HG02678 (cell line): Measurements from ENCODE around the gene NKD2.
"Not testable (repeated sequence)": the region's sequence is repeated elsewhere in the genome, so short reads cannot be mapped to it uniquely, and the experiment has no call there.

ENCODE experiments used
- ATAC-seq: cut with Tn5 transposase; IDR thresholded peaks from one replicate; pipeline ENCODE4 v1.9.1; 2021; ENCODE audit warnings: mild to moderate bottlenecking, moderate library complexity; ENCODE audit not compliant: unreplicated experiment

NKD2 gene

DNA sequence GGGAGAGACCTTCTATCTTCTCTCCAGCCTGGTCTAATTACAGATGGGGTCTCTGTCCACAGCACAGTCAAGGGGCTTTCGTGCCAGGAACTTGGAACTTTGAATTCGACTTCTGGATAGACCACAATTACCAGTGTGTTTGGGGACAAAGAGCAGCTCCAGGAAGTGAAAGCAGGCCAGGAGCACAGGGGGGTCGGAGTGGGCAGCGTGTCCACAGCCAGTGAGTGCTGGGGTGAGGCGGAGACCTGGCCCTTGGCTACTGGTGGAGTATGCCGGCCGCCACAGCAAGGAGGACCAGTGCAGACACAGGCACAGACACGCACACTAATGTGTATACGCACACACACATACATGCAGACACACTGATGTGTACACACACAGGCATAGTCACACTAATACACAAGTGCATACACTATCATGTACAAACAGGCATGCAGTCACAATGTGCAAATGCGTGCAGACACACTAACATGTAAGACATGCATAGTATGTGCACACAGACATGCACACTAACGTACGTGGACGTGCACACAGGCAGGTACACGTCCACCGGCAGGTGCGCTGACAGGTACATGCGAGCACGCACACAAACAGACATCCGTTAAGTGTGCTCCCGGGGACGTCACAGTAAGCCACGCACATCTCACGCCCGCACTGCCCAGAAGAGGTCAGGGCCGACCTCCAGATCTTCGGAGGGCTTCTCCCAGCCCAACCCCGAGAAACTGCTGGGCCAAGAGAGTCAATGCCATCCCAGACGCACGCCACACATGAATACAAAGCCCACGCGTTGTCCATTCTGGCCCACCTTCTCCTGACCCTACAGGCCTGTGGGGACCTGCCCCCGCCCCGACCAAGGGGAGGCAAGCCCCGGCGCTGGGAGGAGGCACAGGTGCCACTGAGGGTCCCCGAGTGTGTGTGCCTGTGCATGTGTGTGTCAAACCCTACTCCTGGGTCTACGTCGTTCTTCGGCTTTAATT is 46.5 kb downstream of the NKD2 start:
- ATAC-seq = no peak

DNA sequence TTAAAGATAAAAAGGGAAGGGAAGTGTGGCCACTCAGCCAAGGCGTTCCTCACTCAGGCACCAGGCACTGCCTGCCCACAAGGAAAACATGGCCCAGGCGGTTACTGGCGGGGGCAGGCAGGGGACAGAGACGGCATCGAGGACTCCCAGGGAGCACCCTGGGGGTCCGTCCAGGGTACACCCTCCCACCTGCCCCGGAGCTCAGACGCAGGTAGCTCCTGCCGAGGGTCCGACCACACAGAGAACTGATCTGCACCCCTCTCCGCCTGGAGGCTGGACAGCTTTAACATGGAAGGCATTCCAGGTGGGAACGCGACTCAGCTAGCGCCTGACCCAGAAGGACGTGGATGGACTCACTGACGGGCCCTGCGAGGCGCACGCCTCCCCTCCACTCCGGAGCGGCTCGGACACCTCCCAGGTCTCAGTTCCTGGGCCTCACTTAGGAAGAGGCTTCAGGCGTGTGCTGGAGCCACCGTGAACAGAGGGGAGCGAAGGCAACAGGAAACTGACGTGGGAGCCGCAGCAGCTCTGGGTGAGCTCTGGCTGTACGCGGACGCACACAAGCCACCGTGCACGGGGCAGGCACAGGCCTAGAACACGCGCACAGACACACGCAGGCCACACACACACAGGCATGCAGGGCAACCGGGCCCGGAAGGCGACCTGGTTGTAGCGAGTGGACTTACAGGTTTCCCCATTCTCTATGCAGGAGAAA is 47.5 kb downstream of the NKD2 start:
- ATAC-seq = no peak

DNA sequence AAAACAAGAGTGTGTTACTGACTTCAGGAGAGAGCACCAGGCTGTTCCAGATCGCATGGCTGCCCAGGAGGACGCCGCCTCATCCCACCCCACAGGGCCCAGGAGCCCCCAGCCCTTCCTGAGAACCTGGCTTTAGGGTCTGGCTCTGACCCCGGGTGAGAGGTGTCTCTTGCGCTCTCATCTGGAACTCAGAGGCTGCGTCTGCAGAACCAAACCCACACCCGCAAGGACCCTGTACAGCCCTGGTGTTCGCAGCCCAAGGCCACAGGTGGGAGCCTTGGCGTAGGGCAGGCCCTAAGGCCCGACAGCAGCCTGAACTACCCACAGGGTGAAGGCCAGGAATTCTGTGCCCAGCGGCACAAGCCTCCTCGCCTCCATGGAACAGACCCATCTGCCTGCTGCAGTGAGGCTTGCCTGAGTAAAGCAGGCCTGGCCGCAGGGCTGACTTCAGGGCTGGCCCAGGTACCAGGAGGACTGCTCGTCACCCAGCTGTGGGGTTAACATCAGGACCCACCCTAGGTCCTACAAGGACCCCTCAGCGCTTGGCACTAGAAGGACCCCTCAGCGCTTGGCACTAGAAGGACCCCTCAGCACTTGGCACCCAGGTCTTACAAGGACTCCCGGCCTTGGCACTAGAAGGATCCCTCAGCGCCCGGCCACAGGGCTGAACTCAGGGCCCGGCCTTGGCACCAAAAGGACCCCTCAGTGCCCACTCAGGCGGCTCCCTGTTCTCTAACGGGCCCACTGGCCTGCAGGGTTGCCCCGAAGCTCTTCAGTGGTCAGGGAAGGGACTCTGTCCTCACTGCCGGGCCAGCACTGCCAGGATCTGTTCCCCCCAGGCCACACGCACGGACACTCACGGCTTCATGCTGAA is 48.2 kb downstream of the NKD2 start:
- ATAC-seq = no peak

DNA sequence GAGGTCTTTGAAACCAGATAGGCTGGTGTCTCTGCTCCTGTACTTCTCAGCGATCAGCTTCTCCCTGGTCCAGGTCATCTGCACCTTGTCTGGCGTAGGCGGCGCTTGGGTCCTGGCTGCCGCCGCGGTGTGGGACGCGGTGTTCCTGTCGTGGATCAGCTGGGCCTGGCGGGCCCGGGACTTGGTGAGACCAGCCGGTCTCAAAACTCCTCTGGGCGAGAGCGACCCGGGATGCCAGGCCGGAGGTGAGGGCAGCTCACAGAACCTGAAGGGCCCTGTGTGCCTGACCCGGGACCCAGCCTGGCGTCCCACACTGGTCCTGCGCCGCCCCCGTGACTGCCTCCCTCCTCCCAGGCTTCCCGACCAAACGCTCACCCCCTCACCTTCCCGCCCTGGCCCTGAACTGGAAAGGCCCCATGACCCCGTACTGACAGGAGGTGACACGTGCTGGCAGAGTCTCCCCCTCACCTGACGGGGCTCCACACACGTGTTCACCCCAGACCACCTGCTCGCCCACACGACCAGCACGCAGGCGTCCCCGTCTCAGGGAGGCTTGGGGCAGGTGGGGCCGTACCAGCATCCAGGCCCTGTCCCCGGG is 49.0 kb downstream of the NKD2 start:
- ATAC-seq = no peak

DNA sequence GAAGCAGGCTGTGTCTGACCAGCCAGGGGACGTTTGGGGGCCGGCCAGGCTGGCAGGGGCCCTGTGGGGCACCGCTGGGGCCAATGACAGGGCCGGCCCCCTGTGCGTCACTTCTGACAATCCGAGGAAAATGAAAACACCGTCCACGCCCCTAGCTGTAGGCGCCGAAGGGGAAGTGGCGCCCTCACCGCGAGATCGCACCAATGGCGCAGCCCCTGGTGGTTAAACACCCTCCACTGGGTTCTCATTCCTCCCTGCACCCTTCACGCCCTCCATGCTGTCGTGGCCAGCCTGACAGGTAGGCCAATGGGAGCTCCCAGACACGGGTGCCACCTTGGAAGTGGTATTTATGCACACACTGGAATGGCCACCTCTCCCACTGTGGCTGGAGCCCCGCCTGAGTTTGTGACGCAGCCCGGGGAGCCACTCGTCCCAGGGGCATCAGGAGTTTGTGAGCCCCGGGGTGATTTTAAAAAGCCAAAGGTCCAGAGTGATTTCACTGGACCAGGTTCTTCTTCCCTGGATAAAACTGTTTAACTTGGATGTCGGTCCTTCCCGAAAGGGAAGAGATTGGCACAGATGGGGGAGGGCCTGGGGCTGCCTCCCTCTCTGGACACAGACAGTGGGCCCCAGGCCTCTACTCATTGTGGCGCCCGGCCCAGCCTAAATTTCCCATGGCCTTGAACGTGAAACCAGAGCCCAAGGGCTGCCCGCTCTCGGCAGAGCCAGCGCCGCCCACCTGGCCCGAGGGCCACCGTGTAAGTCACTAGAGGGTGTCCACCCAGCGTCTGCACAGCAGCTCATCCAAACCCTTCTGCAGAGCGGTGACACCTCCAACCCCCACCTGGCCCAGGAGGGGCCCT is 49.7 kb downstream of the NKD2 start:
- ATAC-seq = no peak

DNA sequence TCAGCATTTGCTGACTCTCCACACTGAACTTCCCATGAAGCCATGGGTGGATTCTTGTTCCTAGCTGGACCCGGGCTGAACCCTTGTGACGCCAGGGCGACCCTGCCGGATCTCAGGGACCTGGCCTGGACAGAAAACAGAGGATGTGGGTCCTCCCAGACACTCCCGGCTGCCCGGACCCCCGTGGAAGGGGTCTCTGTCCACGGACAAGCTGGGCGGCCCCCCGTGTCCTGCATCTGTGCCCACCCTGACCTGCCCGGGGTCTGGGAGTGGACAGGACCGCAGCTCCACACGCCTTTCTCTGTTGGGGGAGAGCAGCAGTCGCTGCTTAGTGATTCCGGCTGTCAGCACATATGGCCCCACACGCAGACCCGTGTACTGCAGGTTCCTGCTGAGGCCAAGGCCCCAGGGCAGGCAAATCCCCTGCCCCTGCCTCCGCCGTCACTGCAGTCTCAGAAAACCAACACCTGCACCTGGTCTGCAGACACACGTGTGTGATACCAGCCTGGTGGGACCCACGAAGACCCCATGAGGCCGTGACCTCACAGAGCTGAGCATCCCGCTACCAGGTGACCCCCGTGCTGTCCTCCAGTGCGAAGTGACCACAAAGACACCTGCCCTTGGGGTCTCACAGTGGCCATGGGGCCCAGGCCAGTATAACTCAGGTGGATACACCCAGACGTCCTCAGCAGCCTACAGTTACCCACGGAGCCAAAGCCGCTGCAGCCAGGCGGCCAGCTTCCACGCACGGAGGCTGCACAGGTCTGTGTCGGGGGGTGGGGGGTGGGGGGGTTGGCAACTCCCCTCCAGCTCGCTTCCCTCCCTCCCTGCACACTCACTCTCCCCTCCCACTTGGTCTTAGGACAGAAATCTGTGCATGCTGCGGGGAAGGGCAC is 50.6 kb downstream of the NKD2 start:
- no peak for ATAC-seq

DNA sequence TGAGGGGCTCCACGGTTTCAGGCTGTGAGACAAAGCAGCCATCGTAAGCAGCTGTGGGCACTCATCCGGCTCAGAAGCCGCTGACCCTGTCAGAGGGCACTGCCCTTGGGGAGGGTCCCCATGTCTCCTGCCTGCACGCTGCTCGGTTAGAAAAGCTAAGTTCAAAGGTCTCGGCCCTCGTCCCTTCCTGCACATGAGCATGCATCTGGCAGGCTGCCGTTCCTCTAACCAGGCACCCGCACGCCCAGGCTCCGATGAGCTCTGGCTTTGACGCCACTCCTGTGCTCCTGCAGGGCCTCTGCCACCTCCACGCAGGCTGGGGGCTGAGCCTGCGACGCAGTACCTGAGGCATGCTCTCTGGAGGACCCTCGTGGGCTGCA is 51.3 kb downstream of the NKD2 start:
- no peak for ATAC-seq

DNA sequence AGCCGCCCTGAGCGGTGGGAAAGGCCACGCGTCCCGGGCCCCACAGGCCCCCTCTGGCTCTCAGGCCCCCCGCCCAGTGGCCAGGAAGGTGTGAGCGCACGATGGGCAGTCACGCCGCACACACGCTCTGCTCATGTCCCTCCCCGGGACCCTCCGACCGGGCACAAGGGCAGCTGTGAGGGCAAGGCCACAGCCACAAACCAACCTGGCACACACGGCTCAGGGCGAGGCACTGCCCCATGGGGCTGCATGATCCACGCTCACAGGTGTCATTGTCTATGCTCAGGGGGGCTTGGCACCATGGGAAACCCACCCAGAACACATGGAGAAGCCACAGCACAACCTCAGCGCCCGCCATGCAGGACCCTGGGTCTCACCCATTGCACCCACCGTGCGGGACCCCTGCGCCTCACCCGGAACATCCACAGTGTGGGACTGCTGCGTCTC is 52.0 kb downstream of the NKD2 start:
- no peak for ATAC-seq

DNA sequence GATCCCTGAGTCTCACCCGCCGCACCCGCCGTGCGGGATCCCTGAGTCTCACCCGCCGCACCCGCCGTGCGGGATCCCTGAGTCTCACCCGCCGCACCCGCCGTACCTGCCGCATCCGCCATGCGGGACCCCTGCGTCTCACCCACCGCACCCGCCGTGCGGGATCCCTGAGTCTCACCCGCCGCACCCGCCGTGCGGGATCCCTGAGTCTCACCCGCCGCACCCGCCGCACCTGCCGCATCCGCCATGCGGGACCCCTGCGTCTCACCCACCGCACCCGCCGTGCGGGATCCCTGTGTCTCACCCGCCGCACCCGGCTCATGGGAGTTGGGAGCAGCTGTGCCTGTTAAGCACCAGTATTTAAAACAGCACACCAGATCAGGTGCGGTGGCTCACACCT is 52.7 kb downstream of the NKD2 start:
- ATAC-seq = not testable (repeated sequence)

DNA sequence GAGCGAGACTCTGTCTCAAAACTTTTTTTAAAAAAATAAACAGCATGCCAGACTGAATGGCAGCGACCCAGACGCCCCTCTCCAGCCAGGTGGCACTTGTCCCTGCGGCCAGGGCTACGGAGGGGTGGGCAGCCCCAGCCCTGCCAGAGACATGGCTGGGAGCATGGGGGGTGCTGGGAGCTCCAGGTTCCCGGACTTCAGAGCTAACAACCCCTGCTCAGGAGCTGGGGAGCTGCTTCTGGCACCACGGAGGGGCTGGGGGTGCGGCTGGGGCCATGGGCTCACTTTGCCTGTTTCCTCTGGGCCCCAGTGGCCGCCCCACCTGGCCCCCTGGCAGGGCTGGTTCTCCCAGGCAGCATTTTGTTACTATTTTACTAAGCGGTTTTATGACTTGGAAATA is 53.3 kb downstream of the NKD2 start:
- ATAC-seq = no peak

DNA sequence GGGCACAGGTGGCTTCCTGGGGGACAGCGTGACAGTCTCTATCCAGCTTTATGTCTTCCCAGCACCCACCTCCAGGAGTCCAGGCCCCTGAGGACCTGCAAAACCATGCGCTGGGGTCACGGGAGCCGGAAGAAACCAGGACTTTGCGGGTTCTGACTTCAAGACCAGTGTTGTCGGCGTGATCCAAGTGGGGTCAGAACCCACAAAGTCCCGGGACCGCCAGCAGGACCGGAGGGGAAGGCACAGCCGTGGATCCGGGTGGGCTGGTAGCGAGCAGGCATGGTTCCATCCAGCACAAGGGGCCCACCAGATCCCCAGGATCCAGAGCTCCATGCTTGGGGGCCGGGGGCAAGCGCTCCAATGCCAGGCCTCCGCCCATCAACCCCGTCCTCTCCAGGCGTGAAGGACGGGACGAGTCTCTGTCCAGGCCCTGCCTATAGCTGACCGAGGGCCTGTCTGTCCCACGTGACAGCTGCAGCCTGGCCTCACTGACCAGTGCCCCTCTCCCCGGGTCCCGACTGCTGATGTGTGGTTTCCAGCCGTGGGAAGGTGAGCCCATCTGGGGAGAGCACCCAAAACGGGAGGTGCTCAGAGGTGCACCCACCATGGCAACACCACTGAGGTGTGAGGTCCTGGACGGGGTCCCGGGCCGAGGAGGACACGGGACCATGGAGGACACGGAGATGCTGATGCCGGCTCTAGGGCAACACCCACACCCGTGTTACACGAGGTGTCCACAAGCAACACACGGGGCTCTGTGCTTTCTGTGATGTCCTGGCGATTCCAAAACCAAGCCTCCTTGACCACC is 54.4 kb downstream of the NKD2 start:
- ATAC-seq = no peak

DNA sequence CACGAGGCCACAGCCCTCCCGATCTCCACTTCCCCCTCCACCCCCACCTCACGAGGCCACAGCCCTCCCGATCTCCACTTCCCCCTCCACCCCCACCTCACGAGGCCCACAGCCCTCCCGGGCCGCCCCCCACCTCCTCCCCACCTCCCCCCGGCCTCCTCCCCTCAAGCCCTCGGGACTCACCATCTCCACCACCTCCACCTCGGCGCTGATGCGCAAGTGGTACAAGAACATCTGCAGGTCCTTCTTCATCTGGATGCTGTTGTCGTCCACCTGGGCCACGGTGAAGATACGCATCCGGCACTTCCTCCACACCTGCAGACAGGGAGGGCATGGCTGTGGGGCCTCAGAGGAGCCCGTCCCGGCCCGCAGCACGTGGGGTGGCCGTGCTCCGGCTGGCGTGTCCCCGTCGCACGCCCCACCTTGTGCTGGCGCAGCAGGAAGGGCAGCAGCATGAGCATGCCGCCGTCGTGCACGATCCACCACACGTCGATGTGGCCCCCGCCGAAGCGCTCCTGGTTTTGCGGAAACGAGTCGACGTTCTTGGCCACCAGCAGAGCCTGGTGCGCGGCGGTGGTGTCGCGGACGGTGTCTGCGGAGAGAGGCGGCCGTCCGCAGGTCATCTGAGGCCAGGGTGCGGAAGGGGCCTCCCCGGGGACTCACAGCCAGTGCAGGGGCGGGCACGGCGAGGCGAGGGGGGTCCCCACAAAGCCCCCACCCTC is 55.2 kb downstream of the NKD2 start:
- no peak for ATAC-seq

DNA sequence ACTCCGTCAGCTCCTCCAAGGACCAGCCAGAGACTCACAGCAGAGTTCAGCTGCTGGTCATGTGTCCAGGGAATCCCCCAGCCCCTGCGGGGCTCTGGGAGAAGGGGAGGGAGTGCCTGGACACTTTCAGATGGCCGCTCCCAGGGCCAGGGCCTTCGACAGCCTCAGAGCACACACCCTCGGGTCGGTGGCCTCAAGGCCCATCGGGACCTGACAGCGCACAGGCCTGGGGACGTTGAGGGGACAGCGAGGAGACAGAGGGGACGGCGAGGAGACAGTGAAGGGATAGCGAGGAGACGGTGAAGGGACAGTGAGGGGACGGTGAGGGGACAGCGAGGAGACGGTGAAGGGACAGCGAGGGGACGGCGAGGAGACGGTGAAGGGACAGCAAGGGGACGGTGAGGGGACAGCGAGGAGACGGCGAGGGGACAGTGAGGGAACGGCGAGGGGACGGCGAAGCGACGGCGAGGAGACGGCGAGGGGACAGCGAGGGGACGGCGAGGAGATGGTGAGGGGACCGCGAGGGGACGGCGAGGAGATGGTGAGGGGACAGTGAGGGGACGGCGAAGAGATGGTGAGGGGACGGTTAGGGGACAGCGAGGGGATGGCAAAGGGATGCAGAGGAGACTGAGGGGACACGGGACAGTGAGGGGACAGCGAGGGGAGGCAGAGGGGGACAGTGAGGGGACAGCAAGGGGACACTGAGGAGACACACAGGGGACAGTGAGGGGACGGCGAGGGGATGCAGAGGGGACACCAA is 56.0 kb downstream of the NKD2 start:
- no peak for ATAC-seq

DNA sequence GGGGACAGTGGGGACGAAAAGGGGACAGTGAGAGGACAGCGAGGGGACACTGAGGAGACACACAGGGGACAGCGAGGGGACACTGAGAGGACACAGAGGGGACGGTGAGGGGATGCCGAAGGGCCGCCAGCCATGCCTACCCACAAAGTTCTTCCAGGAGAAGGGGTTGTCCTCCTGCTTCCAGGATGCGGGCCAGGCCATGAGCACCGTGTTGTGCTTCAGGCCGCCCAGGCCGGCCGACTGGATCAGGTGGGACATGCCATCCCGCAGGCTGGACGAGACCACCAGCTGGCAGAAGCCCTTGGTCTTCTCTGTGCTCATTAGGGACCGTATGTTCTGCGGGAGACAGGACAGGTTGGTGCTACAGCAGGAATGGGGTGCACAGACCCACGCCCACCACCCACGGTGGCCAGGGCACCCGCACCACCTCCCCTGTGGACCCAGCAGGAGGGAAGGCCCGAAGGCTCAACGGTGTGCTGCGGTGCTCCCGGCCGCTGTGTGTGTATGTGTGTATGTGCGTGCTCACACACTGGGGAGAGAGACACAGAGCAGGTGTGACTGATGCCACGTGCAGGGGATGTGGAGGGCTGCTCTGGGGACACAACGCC is 56.6 kb downstream of the NKD2 start:
- ATAC-seq = no peak

DNA sequence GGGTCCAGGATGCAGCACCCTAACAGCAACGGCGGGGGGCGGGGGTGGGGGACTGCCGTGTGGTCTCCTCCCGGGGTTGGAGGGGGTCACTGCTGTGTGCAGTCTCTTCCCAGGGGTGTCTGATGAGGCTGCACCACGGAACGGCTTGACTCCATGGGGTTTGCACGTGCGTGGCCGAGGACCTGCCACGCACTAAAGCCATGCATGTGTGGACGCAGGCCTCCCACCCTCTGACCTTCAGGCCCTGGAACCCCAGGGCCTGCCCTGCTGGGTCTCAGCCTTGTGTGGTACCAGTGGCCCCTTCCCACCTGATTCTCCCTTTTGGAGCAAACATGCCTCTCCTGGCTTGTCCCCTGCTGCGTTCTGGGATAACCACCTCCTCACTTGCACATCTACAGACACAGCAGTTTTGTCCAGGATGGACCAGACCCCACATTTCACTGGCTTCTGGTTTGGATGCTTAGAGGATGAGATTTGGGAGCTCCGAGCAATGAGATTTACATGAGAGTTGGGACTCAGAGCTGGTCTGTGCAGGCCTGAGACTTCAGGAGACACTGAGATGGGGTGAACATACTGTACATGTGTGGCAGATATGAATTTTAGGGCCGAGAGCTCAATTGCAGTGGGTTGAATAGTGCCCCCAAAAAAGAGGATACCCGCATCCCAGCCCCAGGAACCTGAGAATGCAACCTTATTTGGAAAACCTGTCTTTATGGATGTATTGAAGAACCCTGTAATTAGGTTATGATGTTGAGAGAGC is 57.5 kb downstream of the NKD2 start:
- no peak for ATAC-seq
